IPS DF 19.7 (cell line): ENCODE measurements around the gene MRPL12.

Experiments
- DNase-seq: peaks from one replicate; pipeline ENCODE4 v3.0.0-alpha.2; 2013; ENCODE audit warnings: low read depth, low spot score

The MRPL12 gene

DNA sequence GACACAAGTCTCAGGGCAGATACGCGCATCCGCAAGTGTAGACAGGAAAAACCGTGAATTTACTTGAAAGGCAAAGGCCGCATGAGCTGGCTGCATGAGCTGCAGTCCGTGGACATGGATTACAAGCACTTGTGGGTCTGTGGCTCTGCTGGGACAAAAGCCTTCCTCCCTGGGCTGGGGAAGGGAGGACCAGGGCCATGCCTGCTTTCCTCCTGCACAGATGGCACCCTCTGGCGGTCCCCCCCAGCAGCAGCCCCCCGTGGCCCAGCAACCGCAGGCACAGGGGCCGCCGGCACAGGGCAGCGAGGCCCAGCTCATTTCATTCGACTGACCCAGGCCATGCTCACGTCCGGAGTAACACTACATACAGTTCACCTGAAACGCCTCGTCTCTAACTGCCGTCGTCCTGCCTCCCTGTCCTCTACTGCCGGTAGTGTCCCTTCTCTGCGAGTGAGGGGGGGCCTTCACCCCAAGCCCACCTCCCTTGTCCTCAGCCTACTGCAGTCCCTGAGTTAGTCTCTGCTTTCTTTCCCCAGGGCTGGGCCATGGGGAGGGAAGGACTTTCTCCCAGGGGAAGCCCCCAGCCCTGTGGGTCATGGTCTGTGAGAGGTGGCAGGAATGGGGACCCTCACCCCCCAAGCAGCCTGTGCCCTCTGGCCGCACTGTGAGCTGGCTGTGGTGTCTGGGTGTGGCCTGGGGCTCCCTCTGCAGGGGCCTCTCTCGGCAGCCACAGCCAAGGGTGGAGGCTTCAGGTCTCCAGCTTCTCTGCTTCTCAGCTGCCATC lies 1.7 kb upstream of the MRPL12 start:
- no peak for DNase-seq

DNA sequence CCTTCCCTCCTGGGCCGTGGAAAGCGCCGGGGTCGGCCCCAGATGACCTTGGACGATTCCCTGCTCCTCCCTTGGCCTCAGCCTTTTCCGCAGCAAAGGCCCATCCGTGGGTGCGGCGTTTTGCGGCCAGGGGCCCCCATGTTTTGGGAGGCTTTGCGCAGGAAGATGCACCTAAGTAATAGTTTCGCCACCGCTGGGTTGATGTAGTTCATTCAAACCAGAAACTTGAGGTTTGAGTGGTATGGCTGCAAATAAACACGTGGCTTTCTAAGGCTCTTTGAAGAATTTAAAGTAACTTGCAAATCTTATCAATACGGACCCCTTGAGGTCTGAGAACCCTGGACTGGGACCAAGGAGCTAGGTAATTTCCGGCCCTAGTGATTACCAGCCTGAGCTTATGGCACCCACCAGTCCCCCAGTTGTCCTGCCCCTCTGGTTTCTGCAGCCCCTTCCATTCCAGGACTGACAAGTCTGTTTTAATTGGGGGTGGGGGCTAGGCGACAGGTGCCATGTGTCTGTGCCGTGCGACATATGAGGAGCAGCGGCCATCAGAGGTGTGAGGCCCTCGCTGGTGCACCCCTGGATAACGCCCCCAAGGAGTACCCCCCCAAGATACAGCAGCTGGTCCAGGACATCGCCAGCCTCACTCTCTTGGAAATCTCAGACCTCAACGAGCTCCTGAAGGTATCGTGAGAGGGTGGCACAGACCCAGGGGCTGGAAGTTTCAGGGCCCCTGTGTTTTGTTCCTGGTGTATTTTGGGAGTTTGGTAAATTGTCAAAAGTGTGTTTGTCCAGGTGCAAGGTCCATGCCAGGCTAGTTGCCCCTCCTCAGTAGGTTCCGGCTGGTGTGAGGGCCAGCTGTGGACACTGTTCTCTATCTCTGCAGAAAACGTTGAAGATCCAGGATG lies 834 bp downstream of the MRPL12 start:
- no peak for DNase-seq

DNA sequence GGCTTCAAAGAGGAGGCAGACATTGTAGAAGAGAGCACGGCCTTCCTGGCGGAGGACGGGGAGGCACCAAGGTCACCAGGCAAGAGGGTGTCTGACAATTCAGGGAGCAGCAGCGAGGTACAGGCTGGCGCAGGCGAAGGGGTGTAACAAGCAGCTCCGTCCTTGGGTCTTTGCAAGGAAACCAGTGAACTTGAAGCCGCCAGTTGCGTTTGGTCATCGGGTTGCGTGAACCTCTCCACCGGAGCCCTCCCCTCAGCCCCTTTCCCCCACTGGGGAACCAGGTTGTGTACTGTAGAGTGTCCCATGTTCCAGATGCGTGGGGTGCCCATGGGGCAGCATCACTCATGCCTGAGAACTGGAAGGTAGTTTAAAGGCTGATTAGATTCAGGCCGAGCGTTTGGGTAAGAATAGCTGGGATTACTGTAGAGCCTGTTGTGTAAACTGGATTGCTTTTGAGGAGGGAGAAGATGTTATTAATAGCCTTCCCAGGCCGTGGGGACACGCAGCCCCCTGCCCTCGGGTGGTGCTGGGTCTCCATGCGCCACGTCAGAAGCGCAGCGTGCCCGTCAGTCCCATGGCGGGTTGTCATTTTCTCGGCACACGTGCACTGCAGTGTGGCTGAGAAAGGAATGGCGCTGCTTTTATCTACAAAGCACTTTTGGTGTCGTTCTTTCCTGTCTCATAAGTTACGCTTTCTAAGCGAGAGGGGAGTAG lies 2.5 kb downstream of the MRPL12 start:
- no peak for DNase-seq

DNA sequence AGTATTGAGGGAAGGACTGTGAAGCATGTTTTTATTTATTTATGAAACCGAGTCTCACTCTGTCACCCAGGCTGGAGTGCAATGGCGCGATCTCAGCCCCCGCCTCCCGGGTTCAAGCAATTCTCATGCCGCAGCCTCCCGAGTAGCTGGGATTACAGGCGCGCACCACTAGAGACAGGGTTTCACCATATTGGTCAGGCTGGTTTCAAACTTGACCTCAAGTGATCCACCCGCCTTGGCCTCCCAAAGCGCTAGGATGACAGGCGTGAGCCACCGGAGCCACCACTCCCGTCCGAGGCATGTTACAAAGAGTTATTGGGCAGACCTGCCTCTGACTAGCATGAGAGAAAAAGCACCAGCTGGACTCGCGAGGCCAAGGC lies 3.1 kb downstream of the MRPL12 start:
- no peak for DNase-seq

- DNase-seq = no peak
Observed at GRCh38 chr17:81706757-81707624, 3.8 kb downstream of the MRPL12 start.

DNA sequence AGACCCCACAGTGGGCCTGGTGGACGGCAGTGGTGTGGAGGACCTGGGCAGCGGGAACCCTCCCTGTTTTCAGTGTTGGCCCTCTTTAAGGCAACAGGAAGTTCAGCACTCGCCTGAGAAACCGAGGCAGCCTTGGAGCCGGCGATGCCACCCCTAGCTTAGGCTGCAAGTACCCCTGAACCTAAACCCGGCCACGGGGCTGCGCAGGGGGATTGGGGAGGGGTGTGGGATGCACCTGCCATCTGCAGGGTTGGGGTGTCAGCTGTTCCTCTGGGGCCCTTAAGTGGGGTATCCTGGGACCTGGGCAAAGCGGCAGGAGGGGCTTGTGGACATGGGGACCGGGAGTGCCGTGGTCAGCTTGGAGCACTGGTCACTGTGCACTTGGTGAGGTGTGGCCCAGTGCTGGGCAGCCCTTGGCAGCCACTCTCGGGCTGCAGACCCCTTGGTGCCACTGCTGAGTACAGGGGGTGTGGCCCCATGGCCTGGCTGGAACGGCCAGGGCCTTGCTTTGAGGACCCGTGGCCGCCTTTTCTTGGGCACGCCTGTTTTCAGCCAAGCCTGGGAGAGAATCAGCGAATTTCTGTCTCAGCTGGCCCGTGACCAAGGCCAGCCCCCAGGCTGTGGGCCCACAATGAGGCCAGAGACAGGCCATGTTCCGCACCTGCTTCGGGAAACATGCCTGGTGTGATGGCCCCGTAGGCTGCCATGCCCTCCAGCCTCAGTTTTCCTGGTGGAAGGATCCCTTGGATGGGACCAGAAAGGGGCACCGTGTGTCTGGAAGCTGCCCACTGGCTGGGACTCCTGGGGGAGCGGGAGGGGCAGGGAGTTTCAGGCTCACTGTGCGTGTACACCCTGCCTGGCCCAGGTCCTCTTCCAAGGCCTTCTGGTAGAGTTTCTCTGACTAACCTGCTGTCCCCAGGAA lies 4.8 kb downstream of the MRPL12 start:
- DNase-seq = no peak

DNA sequence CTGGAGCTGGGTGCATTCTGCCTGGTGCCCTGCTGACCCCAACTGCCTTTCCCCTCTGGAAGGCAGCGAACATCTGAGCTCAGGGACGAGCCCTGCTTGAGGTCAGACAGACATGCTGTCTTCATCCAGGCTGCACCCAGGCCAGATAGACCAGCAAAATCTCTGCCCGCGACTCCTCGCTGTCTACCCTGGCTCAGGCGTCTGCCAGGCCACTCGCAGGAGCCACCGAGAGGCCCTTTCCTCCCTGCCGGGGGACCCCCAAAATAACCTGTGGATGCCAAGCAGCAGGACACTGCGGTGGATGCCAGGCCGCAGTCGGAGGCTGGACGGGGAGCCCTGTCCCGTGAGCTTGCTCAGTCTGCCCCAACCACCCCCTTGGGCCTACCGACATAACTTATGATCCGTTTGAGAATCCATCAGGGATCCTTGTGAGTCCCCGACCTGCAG lies 5.6 kb downstream of the MRPL12 start:
- DNase-seq = no peak

GRCh38 chr17:81710514-81711308 lies 7.5 kb downstream of the MRPL12 start:
- no peak for DNase-seq

- DNase-seq = no peak
Observed at GRCh38 chr17:81711814-81712467, 8.8 kb downstream of the MRPL12 start, which contains the start of gene SLC25A10. Gene SLC25A10, plus strand, starts transcription at chr17:81712284. Its CDS starts 143 bp downstream, at chr17:81712427.

DNA sequence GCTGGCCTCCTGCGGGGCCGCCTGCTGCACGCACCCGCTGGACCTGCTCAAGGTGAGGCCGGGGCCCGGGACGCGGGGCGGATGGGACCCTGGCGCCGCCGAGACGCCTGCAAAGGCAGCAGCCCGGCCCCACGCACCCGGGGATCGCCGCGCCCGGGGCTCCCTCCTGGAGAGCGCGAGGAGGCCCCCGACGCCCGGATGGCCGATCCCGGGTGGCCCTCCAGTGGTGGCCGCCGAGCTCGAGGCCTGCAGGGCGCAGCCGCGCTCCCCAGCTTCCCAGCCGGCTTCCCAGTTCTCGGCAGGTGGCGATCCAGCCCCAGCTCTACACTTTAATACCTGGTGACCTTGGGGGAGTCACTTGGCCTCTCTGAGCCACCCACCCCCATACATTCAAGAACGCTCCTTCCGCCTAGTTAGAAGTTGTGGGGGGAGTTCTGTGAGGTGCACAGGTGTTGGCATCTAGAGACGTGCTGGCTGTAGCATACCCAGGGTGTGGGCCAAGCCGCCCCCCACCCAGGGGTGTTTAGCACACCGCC lies 9.4 kb downstream of the MRPL12 start:
- no peak for DNase-seq

DNA sequence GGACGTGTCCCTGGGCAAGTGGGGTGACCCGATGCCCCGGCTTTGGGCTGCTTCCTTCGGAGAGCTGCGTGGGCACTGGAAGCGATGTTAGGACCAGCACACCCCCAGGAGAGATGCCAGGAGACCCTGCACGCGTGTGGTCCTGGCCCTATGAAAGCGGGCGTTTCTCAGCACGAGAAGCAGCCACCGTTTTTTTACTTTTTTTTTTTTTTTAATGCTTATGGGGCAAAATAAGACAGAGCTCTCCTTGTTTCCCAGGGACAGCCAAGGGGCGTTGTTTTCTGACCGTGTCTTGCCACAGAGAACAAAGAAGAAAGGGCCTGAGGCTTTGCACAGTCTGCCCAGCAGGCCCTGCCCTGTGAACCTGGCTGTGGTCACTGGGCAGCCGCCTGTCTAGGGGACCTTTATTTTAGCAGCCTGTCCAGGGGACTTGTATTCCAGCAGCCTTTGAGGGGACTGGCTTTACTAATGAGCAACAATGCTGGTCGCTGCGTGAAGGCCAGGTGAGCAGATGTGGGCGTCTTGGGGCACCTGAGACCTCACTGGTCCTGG lies 9.9 kb downstream of the MRPL12 start:
- no peak for DNase-seq

GRCh38 chr17:81713556-81714411 lies 10.6 kb downstream of the MRPL12 start:
- DNase-seq = no peak

DNA sequence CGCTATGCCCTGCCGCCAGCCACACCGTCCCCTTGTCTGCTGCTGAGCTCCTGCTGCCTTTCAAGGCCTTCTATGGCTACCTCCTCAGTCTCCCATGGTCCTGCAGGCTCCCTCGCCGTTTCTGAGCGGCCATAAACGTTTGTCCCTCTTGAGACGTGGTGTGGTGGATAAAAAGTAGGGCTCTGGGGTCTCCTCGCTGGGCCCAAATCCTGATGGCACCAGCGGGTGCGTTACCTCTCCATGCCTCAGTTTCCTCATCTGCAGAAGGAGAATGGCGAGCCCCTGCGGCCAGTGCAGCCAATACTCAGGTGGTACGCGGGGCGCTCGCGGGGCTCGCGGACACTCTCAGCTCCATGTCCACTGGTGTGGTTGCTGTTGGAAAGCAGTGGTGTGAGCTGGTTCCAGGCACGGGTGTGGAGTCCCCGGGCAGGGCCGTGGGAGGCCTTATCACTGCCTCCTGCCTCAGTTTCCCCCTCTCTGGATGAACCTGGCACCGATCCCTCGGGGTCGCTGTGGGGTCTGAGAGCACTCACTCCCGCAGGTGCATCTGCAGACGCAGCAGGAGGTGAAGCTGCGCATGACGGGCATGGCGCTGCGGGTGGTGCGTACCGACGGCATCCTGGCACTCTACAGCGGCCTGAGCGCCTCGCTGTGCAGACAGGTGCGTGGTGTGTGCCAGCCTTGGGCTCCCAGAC lies 11.4 kb downstream of the MRPL12 start:
- no peak for DNase-seq

- no peak for DNase-seq
Observed at GRCh38 chr17:81715107-81715871, 12.1 kb downstream of the MRPL12 start.

DNA sequence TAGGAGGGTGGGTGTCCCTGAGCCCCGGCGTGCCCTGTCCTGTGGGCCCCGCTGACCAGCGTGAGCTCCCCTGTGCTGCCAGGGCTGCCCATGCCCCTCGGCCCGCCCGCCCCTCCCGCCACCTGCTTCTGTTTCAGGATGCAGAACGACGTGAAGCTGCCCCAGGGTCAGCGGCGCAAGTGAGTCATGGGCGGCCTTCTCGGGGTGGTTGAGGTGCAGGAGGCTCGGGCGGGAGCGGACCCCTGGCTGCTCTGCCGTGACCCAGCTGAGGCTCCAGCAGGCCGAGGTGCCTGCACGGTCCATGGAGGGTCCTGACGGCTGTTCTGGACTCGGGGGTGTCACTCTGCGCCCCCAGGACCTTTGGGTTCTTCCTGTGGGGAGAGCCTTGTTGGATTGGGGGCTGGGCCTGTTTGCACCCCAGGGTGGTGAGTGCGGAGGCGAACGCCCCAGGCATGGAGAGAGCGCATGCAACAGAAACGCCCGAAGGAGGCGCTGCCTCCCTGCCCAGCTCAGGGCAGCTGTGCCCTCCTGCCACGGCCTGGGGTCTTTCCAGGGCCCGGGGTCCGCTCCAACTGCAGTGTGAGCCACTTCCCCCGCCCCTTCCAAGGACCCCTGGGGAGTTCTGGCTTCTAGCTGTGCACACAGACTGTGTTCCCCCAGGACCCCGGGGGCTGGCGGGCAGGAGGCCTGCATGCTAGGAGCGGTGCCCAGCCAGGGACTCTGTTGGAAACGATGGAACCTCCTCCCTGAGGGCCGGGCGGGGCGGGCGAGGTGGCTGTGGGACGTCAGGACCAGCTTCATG lies 12.9 kb downstream of the MRPL12 start:
- no peak for DNase-seq
